ENCODE data around the gene PNMA8B. TPM values are rescaled to one million over a fixed set of nuclear protein-coding genes. Genes with fewer than 3 reads are reported as not detected.

The PNMA8B gene
- total RNA-seq, 1 donor from 2014 or later = 0.76 TPM

DNA sequence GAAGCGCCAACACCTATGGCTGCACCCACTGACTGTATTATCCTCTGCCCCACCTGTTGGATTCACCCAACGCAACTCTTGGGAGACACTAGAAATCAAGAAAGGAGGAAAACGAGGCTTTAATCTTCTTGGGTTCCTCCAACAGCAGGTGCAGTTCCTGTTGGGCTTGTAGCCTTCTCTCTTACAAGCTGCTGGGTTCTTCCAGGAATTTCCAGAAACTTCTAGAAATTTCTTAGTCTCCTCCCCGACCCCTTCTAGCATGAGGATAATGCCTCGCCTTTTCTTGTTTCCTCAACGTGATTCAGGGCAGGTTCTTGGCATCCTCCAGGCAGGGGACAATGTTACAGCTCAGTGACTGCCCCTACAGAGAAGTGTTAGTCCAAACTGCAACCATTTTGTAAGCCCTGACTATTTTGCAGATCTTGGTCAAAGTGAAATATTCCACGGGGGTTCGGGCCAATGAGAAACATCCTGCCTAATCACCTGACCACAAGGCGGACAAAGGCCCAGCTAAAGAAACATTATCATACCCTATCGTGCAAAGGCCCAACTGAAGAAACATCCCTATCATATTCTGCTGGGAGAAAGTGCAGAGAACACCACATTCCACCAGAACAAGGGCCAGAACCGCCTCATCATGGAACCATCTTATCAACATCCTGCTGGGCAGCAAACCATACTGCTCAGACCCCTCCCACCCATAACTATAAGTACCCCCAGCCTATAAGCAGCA, 23.7 kb downstream of the PNMA8B start:
- DNase-seq = no peak
- Mint-ChIP-seq H3K27me3 (ENCODE audit: unreplicated experiment) (peaks cover 3% of the 10 kb centered on the region), H3K27ac (ENCODE audit: unreplicated experiment) (no peak overlapping the region), H3K4me1 (ENCODE audit: low read depth, unreplicated experiment) (peaks cover 3% of the 10 kb centered on the region), H3K4me3 (ENCODE audit: unreplicated experiment) (peak overlapping the region; percentile 78), H3K36me3 (ENCODE audit: unreplicated experiment) (peaks cover 6% of the 10 kb centered on the region), H3K9me3 (ENCODE audit: unreplicated experiment) (peaks cover 2% of the 10 kb centered on the region)
- no peak for TF ChIP-seq CTCF (IDR thresholded peaks at IDR 0.05; ENCODE audit: partially characterized antibody, unreplicated experiment)

DNA sequence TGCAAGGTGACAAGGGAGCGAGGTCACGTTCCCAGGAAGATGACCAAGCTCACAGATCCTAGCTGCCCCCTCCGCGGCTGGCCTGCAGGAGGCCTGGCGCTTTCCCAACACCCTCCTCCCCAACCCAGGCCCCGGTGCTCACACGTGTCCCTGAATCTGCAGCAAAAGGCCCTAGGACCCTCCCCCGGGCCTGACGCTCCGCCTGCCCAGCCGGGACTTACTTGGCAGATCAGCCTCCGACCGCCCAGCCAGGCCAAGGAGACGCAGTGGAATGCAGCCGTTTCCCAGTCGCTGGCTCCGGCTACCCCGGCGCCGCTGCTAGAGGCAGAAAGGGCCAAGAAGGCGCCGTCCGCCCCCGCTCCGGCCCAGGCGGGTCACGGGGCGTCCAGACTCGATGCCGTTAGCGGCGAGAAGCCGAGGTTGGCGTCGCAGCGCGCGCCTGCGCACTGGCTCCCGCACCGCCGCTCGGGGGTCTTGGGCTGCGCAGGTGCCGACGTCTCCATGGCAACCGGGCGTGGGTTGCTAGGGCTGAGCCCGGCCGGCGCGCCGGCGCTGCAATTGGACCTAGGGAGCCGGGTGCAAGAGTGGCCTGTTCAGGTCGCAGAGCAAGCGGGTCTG, 24.4 kb downstream of the PNMA8B start, which contains the start of gene PNMA8A:
Gene PNMA8A (minus strand): TSS at position 448 of the 618 bp plus-strand sequence. CDS start 528 bp downstream, outside the sequence.
- H3K4me3 Mint-ChIP-seq (ENCODE audit: unreplicated experiment) = peak within 1 kb of the TSS; percentile 78

DNA sequence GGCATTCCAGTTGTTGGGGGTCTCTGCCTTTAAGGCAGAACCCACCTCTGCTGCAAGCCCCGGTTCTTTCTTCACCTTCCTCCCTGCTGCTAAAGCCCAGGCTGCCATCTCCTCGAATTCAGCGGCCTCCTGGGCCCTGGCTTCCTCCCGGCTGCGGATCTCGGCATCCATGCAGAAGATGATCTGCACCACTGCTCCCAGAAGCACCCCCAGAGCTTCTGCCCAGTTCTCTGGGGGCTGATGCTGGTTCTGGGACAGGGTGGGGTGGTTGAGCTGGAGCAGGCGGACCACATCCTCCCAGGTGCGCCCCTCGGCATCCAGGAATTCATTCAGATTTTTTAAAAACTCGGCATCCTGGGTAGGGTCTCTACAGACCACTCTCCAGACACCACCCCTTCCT, 25.3 kb downstream of the PNMA8B start:
- no peak overlapping the region for H3K27ac Mint-ChIP-seq (ENCODE audit: unreplicated experiment)
- DNase-seq = no peak
- H3K27me3 Mint-ChIP-seq (ENCODE audit: unreplicated experiment) = peaks cover 3% of the 10 kb centered on the region
- H3K4me3 Mint-ChIP-seq (ENCODE audit: unreplicated experiment) = peak overlapping the region; percentile 78
- H3K9me3 Mint-ChIP-seq (ENCODE audit: unreplicated experiment) = peaks cover 2% of the 10 kb centered on the region
- TF ChIP-seq CTCF (IDR thresholded peaks at IDR 0.05; ENCODE audit: partially characterized antibody, unreplicated experiment) = no peak
- H3K4me1 Mint-ChIP-seq (ENCODE audit: low read depth, unreplicated experiment) = peaks cover 3% of the 10 kb centered on the region
- peaks cover 6% of the 10 kb centered on the region for H3K36me3 Mint-ChIP-seq (ENCODE audit: unreplicated experiment)

More for the DNA sequence above, 24.4 kb downstream of the PNMA8B start, which contains the start of gene PNMA8A:
- Mint-ChIP-seq H3K4me1 (ENCODE audit: low read depth, unreplicated experiment) (peaks cover 3% of the 10 kb centered on the region), H3K27ac (ENCODE audit: unreplicated experiment) (no peak within 1 kb of the TSS), H3K27me3 (ENCODE audit: unreplicated experiment) (peaks cover 3% of the 10 kb centered on the region), H3K9me3 (ENCODE audit: unreplicated experiment) (peaks cover 2% of the 10 kb centered on the region), H3K36me3 (ENCODE audit: unreplicated experiment) (peaks cover 6% of the 10 kb centered on the region)
- no peak for TF ChIP-seq CTCF (IDR thresholded peaks at IDR 0.05; ENCODE audit: partially characterized antibody, unreplicated experiment)
- DNase-seq = peak; percentile 89

DNA sequence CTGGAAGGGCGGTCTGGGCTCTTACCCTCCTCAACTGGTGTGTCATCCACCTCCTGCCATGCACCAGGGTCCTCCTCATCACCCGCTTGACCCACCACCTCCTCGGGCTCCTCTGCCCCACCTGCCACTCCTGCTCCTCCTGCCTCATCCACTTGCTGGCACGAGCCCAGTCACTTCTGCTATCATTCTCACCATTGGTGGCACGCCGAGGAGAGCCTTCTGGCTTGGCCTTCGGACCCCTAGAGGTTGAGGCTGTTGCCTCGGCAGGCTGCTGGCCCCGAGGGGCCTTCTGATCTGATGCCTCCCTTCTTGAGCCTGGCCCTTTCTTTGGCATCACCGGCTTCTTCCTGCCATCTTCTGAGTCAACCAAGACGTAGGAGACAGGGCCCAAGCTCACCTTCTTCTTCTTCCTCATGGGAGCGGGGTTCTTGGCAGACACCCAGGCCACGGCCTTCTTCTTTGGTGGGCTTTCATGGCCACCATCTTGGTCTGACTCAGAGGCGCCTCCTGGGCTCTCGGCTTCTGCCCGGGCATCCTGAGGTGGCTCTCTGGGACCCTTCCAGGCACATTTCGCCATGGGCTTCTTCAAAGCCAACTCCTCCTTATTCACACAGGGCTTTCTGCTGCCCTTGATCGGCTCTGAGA, 26.0 kb downstream of the PNMA8B start:
- peaks cover 2% of the 10 kb centered on the region for H3K9me3 Mint-ChIP-seq (ENCODE audit: unreplicated experiment)
- DNase-seq = no peak
- H3K4me3 Mint-ChIP-seq (ENCODE audit: unreplicated experiment) = no peak overlapping the region
- H3K4me1 Mint-ChIP-seq (ENCODE audit: low read depth, unreplicated experiment) = peaks cover 3% of the 10 kb centered on the region
- no peak for TF ChIP-seq CTCF (IDR thresholded peaks at IDR 0.05; ENCODE audit: partially characterized antibody, unreplicated experiment)
- peaks cover 3% of the 10 kb centered on the region for H3K27me3 Mint-ChIP-seq (ENCODE audit: unreplicated experiment)
- H3K36me3 Mint-ChIP-seq (ENCODE audit: unreplicated experiment) = peaks cover 6% of the 10 kb centered on the region
- no peak overlapping the region for H3K27ac Mint-ChIP-seq (ENCODE audit: unreplicated experiment)
